Pancreas (tissue), 10 donors: ENCODE data around the gene LRRC70. TPM values are rescaled to one million over a fixed set of nuclear protein-coding genes. Genes with fewer than 3 reads are reported as not detected.

Source experiments
- ATAC-seq, 4 donors: fragments of 200-7000 bp; cut with Tn5 transposase; one replicate each; pipeline versions ENCODE4 v1.8.0 to v1.9.1; 2020; ENCODE audit warnings: mild to moderate bottlenecking in 4 of 4, moderate library complexity in 4 of 4
- DNase-seq, 6 donors: peaks; one replicate each; pipeline ENCODE4 v3.0.0-alpha.2; 2020
- FAIRE-seq: peaks from 2 replicates; lab custom pipeline; 2012; peaks lifted over from hg19 to GRCh38; lab: Jason Lieb, UNC
- H3K27ac ChIP-seq, 4 donors: fragments of 200-600 bp; sonication (generic); 1 replicate in 3 of 4; 2 replicates in 1 of 4; pipeline versions ENCODE4 v1.5.0 to v1.8.0; 2020
- H3K27me3 ChIP-seq, 4 donors: fragments of 200-600 bp; one replicate each; pipeline ENCODE4 v1.8.0; 2021
- H3K36me3 ChIP-seq, 3 donors: fragments of 200-600 bp; sonication (generic) in 1 of 3; one replicate each; pipeline versions ENCODE4 v1.5.0 to v1.8.0; 2020 to 2021
- H3K4me1 ChIP-seq, 3 donors: fragments of 200-600 bp; one replicate each; pipeline ENCODE4 v1.8.0; 2021
- H3K4me3 ChIP-seq, 4 donors: fragments of 200-600 bp; sonication (generic) in 2 of 4; one replicate each; pipeline versions ENCODE4 v1.5.0 to v1.8.0; 2020 to 2021
- H3K9me3 ChIP-seq, 4 donors: fragments of 200-600 bp; one replicate each; pipeline ENCODE4 v1.8.0; 2021
- WGBS, 2 donors: extraction: QIAGEN DNeasy Blood & Tissue Kit; methylation state at CpG; one replicate each; pipeline ENCODE4 v1.1.7; 2013; 5-methylcytosine and 5-hydroxymethylcytosine counted together
- intact Hi-C, 3 donors: fragments of 100-400 bp; cut with DNase I; formaldehyde crosslinking; loops; one replicate each; pipeline versions ENCODE4 v1.11.1 to v1.14.2; 2022
- polyA plus RNA-seq, 2 donors: library from polyadenylated mRNA; stranded (reverse); fragments of 200-250 nt; gene quantifications; one replicate each; pipeline ENCODE4 v1.2.3, GENCODE V29; 2013
- total RNA-seq, 6 donors: library from RNA; stranded (reverse); fragmentation: NEBNext Ultra II Directional in 4 of 6; extraction: Animal tissue kit (Norgen Biotek cat#: 25700) in 4 of 6; gene quantifications; one replicate each; pipeline versions ENCODE4 v1.2.1 to v1.2.4, GENCODE V29; 2021 to 2023
- TF ChIP-seq, protein P1 (sequence below), 4 donors: fragments of 200-600 bp; sonication (generic) in 3 of 4; IDR thresholded peaks; one replicate each; pipeline versions ENCODE4 v1.5.0 to v1.8.0; 2021; ENCODE audit warnings: antibody characterized with exemption in 4 of 4
- donor health status: healthy with polysubstance abuse.
- donor health status: DM: no; HTN: no; CAD: no; lungs with moderate emphysema.
- donor health status: DM: no; HTN: no; CAD: no.
- donor health status: control.
- donor health status: control.
- donor health status: Bipolar disorder and iron deficiency.
- donor health status: DM: yes; HTN: yes; CAD: no.
- donor health status: DM: no; HTN: no; CAD: no.
- donor health status: DM: no; HTN: no; CAD: no.
- donor health status: DM: yes; HTN: yes; CAD: no.

The LRRC70 gene
- total and polyA plus RNA-seq, 8 donors: 0.16 to 3.5 (median 0.57) TPM

DNA sequence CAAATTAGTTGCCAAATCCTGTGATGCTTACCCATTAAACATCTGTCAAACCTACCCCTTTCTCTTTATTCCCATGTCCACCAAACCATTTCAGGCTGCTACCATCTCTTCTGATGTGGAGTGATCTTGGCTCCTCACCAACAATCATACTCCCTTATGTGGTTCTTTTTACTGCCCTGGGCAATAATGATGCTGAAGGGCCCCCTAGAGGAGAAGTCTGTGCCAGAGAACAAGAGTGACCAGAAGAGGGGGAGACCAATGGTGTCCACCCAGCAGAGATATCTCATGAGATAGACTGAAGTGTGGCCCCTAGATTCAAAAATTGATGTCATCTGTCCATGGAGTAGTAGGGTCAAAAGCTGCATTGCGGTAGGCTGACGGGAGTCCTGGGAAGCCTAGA lies 10.9 kb downstream of the LRRC70 start:
- intact Hi-C loops: no loop called here
- Histone ChIP-seq H3K36me3 (no peaks in the 10 kb centered on the region), H3K9me3 (no peaks in the 10 kb centered on the region), H3K27me3 (no peaks in the 10 kb centered on the region), H3K27ac (no peak overlapping the region), H3K4me3 (no peak overlapping the region), H3K4me1 (peaks cover 0 to 4% (median 0%) of the 10 kb centered on the region in 3 donors)
- DNase-seq (no peak), FAIRE-seq (no peak), ATAC-seq (no peak)
- TF ChIP-seq, protein P1, sequence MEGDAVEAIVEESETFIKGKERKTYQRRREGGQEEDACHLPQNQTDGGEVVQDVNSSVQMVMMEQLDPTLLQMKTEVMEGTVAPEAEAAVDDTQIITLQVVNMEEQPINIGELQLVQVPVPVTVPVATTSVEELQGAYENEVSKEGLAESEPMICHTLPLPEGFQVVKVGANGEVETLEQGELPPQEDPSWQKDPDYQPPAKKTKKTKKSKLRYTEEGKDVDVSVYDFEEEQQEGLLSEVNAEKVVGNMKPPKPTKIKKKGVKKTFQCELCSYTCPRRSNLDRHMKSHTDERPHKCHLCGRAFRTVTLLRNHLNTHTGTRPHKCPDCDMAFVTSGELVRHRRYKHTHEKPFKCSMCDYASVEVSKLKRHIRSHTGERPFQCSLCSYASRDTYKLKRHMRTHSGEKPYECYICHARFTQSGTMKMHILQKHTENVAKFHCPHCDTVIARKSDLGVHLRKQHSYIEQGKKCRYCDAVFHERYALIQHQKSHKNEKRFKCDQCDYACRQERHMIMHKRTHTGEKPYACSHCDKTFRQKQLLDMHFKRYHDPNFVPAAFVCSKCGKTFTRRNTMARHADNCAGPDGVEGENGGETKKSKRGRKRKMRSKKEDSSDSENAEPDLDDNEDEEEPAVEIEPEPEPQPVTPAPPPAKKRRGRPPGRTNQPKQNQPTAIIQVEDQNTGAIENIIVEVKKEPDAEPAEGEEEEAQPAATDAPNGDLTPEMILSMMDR (IDR thresholded peaks at IDR 0.05): no peak
- 98 to 100% methylated on average over 2 of the region's 2 CpGs for WGBS, 2 donors

GRCh38 chr5:62590387-62590786 lies 11.8 kb downstream of the LRRC70 start:
- no peaks in the 10 kb centered on the region for H3K27me3 ChIP-seq
- no peaks in the 10 kb centered on the region for H3K36me3 ChIP-seq
- DNase-seq (no peak), ATAC-seq (no peak), FAIRE-seq (no peak)
- TF ChIP-seq, protein P1 (IDR thresholded peaks at IDR 0.05): no peak
- H3K9me3 ChIP-seq: no peaks in the 10 kb centered on the region
- H3K4me3 ChIP-seq: no peak overlapping the region
- WGBS, 2 donors: 67 to 94% methylated on average over 2 of the region's 2 CpGs
- intact Hi-C loops: no loop called here
- H3K27ac ChIP-seq: no peak overlapping the region
- peaks cover 0 to 3% (median 0%) of the 10 kb centered on the region in 3 donors for H3K4me1 ChIP-seq

DNA sequence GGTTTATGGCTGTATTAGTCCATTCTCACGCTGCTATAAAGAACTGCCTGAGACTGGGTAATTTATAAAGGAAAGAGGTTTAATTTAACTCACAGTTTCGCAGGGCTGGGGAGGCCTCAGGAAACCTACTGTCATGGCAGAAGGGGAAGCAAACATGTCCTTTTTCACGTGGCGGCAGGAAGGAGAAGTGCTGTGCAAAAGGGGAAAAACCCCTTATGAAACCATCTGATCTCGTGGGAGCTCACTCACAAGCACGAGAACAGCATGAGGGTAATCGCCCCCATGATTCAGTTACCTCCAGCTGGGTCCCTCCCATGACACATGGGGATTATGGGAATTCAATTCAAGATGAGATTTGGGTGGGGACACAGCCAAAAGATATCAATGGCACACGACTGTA lies 13.9 kb downstream of the LRRC70 start:
- intact Hi-C loops: no loop called here
- TF ChIP-seq, protein P1 (IDR thresholded peaks at IDR 0.05): no peak
- H3K27ac ChIP-seq: no peak overlapping the region
- no peaks in the 10 kb centered on the region for H3K27me3 ChIP-seq
- DNase-seq (no peak), ATAC-seq (no peak), FAIRE-seq (no peak)
- H3K4me3 ChIP-seq: no peak overlapping the region
- H3K4me1 ChIP-seq: no peaks in the 10 kb centered on the region
- WGBS, 2 donors: 92 to 97% methylated on average over 8 of the region's 8 CpGs
- no peaks in the 10 kb centered on the region for H3K36me3 ChIP-seq
- H3K9me3 ChIP-seq: no peaks in the 10 kb centered on the region

GRCh38 chr5:62593331-62593730 lies 14.7 kb downstream of the LRRC70 start:
- H3K27me3 ChIP-seq: no peaks in the 10 kb centered on the region
- FAIRE-seq (no peak), ATAC-seq (no peak), DNase-seq (no peak)
- WGBS, 2 donors: 90 to 93% methylated on average over 1 of the region's 1 CpG
- no peak overlapping the region for H3K27ac ChIP-seq
- no peak overlapping the region for H3K4me3 ChIP-seq
- no peaks in the 10 kb centered on the region for H3K36me3 ChIP-seq
- intact Hi-C loops: no loop called here
- TF ChIP-seq, protein P1 (IDR thresholded peaks at IDR 0.05): no peak
- H3K4me1 ChIP-seq: no peaks in the 10 kb centered on the region
- no peaks in the 10 kb centered on the region for H3K9me3 ChIP-seq

GRCh38 chr5:62594364-62594984 lies 15.9 kb downstream of the LRRC70 start:
- Histone ChIP-seq H3K9me3 (no peaks in the 10 kb centered on the region), H3K4me1 (no peaks in the 10 kb centered on the region), H3K27ac (no peak overlapping the region), H3K4me3 (no peak overlapping the region), H3K36me3 (no peaks in the 10 kb centered on the region), H3K27me3 (no peaks in the 10 kb centered on the region)
- TF ChIP-seq, protein P1 (IDR thresholded peaks at IDR 0.05): no peak
- ATAC-seq: no peak
- intact Hi-C loops: no loop called here
- 80 to 84% methylated on average over 3 of the region's 3 CpGs for whole genome bisulfite sequencing, 2 donors
- no peak for FAIRE-seq
- no peak for DNase-seq
